ENCODE measurements around the gene WIZ.

GRCh38 chr19:15452111-15453047 is 2.6 kb upstream of the WIZ start:
- TF ChIP-seq CTCF (IDR thresholded peaks at IDR 0.05; ENCODE audit: low read depth, low read length, poor library complexity, severe bottlenecking) (no peak), EZH2phosphoT487 (IDR thresholded peaks at IDR 0.05; ENCODE audit: borderline replicate concordance, low read length) (no peak)

All from DOHH2 (cell line).